ENCODE measurements around the gene PROM1.

- TF ChIP-seq ZBTB11 (CRISPR knock-in tag; IDR thresholded peaks at IDR 0.05) (no peak), TCF7L2 (IDR thresholded peaks at IDR 0.05; ENCODE audit: low read depth, low read length) (no peak)
Observed at GRCh38 chr4:15944895-15945294, 138.9 kb downstream of the PROM1 start.

Measured in K562 (cell line).